GM23338 (cell line): ENCODE measurements around the gene EPB41L4A.

ENCODE experiments used
- EZH2 ChIP-seq: fragments of 200-600 bp; sonication (generic); IDR thresholded peaks from one replicate; pipeline ENCODE4 v1.8.0; 2017; ENCODE audit warnings: antibody characterized with exemption, mild to moderate bottlenecking, low read depth; ENCODE audit not compliant: unreplicated experiment
- EZH2phosphoT487 ChIP-seq: fragments of 200-600 bp; sonication (generic); IDR thresholded peaks from one replicate; pipeline ENCODE4 v1.8.1; 2018; ENCODE audit warnings: antibody characterized with exemption; ENCODE audit not compliant: unreplicated experiment
- POLR2AphosphoS5 ChIP-seq: IDR thresholded peaks from 2 replicates; pipeline ENCODE4 v1.6.1; 2016; ENCODE audit warnings: antibody characterized with exemption, low read depth
- TF ChIP-seq, protein P1 (sequence below), 2 experiments: fragments of 200-600 bp in 1 of 2; sonication (generic) in 1 of 2; conservative IDR thresholded peaks; 2 replicates each; pipeline versions ENCODE4 v1.5.1 to v1.6.1; 2016 to 2017; ENCODE audit warnings: antibody characterized with exemption in 2 of 2, low read depth in 2 of 2, mild to moderate bottlenecking in 2 of 2, moderate library complexity in 1 of 2
- TF ChIP-seq, protein P2 (sequence below): IDR thresholded peaks from one replicate; pipeline ENCODE4 v1.6.1; 2018; ENCODE audit warnings: antibody characterized with exemption; ENCODE audit not compliant: unreplicated experiment

DNA sequence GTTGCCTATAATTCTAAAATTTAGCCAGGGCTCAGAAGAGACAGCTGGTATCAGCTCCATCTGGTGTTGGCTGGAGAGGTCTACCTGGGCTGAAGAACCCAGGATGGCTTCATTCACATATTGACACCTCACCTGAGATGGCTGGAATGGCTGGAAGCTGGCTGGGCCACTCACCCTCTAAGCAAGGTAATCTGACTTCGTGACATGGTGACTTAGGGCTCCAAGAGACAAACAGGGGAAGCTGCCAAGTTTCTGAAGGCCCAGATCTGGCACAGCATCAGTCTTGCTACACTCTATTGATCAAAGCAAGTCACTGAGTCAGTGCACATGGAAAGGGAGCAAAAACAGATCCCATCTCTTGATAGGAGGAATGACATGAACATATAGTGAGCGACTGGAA is 102.3 kb downstream of the EPB41L4A start:
- TF ChIP-seq, protein P1, sequence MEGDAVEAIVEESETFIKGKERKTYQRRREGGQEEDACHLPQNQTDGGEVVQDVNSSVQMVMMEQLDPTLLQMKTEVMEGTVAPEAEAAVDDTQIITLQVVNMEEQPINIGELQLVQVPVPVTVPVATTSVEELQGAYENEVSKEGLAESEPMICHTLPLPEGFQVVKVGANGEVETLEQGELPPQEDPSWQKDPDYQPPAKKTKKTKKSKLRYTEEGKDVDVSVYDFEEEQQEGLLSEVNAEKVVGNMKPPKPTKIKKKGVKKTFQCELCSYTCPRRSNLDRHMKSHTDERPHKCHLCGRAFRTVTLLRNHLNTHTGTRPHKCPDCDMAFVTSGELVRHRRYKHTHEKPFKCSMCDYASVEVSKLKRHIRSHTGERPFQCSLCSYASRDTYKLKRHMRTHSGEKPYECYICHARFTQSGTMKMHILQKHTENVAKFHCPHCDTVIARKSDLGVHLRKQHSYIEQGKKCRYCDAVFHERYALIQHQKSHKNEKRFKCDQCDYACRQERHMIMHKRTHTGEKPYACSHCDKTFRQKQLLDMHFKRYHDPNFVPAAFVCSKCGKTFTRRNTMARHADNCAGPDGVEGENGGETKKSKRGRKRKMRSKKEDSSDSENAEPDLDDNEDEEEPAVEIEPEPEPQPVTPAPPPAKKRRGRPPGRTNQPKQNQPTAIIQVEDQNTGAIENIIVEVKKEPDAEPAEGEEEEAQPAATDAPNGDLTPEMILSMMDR (conservative IDR thresholded peaks at IDR 0.05; ENCODE audit: low read depth in 2 of 2), result no peak
- TF ChIP-seq, protein P2, sequence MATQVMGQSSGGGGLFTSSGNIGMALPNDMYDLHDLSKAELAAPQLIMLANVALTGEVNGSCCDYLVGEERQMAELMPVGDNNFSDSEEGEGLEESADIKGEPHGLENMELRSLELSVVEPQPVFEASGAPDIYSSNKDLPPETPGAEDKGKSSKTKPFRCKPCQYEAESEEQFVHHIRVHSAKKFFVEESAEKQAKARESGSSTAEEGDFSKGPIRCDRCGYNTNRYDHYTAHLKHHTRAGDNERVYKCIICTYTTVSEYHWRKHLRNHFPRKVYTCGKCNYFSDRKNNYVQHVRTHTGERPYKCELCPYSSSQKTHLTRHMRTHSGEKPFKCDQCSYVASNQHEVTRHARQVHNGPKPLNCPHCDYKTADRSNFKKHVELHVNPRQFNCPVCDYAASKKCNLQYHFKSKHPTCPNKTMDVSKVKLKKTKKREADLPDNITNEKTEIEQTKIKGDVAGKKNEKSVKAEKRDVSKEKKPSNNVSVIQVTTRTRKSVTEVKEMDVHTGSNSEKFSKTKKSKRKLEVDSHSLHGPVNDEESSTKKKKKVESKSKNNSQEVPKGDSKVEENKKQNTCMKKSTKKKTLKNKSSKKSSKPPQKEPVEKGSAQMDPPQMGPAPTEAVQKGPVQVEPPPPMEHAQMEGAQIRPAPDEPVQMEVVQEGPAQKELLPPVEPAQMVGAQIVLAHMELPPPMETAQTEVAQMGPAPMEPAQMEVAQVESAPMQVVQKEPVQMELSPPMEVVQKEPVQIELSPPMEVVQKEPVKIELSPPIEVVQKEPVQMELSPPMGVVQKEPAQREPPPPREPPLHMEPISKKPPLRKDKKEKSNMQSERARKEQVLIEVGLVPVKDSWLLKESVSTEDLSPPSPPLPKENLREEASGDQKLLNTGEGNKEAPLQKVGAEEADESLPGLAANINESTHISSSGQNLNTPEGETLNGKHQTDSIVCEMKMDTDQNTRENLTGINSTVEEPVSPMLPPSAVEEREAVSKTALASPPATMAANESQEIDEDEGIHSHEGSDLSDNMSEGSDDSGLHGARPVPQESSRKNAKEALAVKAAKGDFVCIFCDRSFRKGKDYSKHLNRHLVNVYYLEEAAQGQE, result no peak
- TF ChIP-seq POLR2AphosphoS5 (no peak), EZH2 (no peak), EZH2phosphoT487 (no peak)
